Left lung (tissue), 10 donors: ENCODE measurements around the gene STYXL1. TPM values are rescaled to one million over a fixed set of nuclear protein-coding genes. Genes with fewer than 3 reads are reported as not detected.
"Not testable (repeated sequence)": the region's sequence is repeated elsewhere in the genome, so short reads cannot be mapped to it uniquely, and the experiment has no call there.

Experiments used
- ATAC-seq: fragments of 200-7000 bp; cut with Tn5 transposase; one replicate; pipeline ENCODE4 v1.9.1; 2020; ENCODE audit warnings: moderate library complexity
- DNase-seq, 4 donors: peaks; one replicate each; pipeline ENCODE4 v3.0.0-alpha.2; 2013 to 2020
- H3K27ac ChIP-seq, 2 donors: fragments of 200-600 bp; sonication (generic) in 1 of 2; one replicate each; pipeline versions ENCODE4 v1.5.0 to v1.8.0; 2020 to 2021
- H3K27me3 ChIP-seq, 2 donors: fragments of 200-600 bp; sonication (generic) in 1 of 2; one replicate each; pipeline versions ENCODE4 v1.5.0 to v1.8.0; 2020 to 2021
- H3K36me3 ChIP-seq, 2 donors: fragments of 200-600 bp; sonication (generic) in 1 of 2; one replicate each; pipeline versions ENCODE4 v1.5.0 to v1.8.0; 2020 to 2021
- H3K4me1 ChIP-seq, 2 donors: fragments of 200-600 bp; one replicate each; pipeline ENCODE4 v1.8.0; 2021
- H3K4me3 ChIP-seq, 2 donors: fragments of 200-600 bp; sonication (generic) in 1 of 2; one replicate each; pipeline versions ENCODE4 v1.5.0 to v1.8.0; 2020 to 2021; ENCODE audit warnings: mild to moderate bottlenecking in 1 of 2
- H3K9me3 ChIP-seq, 2 donors: fragments of 200-600 bp; sonication (generic) in 1 of 2; one replicate each; pipeline versions ENCODE4 v1.5.0 to v1.8.0; 2020 to 2021
- intact Hi-C, 2 donors: fragments of 100-400 bp; cut with DNase I; formaldehyde crosslinking; loops; one replicate each; pipeline versions ENCODE4 v1.11.2 to v1.14.2; 2022
- polyA plus RNA-seq, 6 donors: library from polyadenylated mRNA; unstranded; fragments of 120-200 nt; gene quantifications; one replicate each; pipeline ENCODE4 v1.2.1, GENCODE V29; 2013; ENCODE audit not compliant: insufficient read length in 6 of 6
- total RNA-seq, 2 donors: library from RNA; stranded (reverse); fragmentation: NEBNext Ultra II Directional; extraction: Animal tissue kit (Norgen Biotek cat#: 25700); gene quantifications; one replicate each; pipeline ENCODE4 v1.2.1, GENCODE V29; 2021
- TF ChIP-seq, protein P1 (sequence below), 2 donors: fragments of 200-600 bp; sonication (generic) in 1 of 2; IDR thresholded peaks; one replicate each; pipeline versions ENCODE4 v1.5.0 to v1.8.0; 2021; ENCODE audit warnings: antibody characterized with exemption in 2 of 2
- donor health status: DM: no; HTN: yes; CAD: no.
- donor health status: DM: no; HTN: no; CAD: no.

The STYXL1 gene
- total and polyA plus RNA-seq, 8 donors: 32.4 to 49.5 (median 37.7) TPM

DNA sequence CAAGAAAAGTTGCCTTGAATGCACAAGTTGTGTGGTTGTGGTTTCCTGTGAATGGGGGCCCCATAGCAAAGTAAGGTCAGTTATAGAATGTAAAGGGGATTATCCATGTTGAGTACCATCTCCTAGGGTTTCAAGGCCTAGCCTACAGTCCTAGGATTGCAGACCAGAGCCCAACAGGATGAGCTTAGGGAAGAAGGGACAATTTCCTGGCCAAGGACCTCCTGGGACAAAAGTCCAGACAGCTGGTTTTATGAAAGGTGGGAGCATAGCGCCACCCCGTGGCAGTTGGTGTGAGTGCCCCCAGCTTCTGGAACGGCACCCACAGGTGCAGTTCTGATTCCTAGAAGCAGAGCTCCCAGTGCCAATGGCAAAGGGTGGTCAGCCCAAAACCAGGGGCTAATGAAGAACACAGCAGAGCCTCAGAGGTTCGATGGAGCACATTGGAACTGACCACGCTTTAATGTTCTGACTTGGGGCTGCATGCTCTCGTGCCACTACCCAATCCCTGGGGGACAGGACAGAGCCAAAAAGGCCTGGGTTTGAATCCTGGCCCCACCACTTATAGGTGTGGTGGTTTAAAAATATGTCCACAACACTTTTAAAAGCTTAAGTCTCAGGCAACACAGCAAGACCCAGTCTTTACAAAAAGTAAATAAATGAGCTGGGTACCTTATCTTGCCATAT is 27.6 kb downstream of the STYXL1 start:
- TF ChIP-seq, protein P1, sequence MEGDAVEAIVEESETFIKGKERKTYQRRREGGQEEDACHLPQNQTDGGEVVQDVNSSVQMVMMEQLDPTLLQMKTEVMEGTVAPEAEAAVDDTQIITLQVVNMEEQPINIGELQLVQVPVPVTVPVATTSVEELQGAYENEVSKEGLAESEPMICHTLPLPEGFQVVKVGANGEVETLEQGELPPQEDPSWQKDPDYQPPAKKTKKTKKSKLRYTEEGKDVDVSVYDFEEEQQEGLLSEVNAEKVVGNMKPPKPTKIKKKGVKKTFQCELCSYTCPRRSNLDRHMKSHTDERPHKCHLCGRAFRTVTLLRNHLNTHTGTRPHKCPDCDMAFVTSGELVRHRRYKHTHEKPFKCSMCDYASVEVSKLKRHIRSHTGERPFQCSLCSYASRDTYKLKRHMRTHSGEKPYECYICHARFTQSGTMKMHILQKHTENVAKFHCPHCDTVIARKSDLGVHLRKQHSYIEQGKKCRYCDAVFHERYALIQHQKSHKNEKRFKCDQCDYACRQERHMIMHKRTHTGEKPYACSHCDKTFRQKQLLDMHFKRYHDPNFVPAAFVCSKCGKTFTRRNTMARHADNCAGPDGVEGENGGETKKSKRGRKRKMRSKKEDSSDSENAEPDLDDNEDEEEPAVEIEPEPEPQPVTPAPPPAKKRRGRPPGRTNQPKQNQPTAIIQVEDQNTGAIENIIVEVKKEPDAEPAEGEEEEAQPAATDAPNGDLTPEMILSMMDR (IDR thresholded peaks at IDR 0.05): peak; percentile 81 to 95
- ATAC-seq: peak; percentile 90
- H3K27me3 ChIP-seq: no peaks in the 10 kb centered on the region

DNA sequence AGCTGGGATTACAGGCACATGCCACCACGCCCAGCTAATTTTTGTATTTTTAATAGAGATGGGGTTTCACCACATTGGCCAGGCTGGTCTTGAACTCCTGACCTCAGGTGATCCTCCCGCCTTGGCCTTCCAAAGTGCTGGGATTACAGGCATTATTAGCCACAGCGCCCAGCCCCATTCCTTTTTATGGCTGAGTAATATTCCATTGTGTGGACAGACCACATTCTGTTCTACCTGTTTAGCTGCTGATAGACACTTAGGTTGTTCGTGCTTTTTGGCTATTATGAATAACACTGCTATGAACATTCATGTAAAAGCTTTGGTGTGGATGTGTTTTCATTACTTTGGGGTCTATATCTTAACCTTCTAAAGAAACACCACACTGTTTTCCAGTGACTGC is 29.3 kb downstream of the STYXL1 start:
- H3K36me3 ChIP-seq: peaks cover 0 to 46% of the 10 kb centered on the region in 2 donors
- H3K9me3 ChIP-seq, intact Hi-C loops, H3K27me3 ChIP-seq, ATAC-seq, H3K27ac ChIP-seq, H3K4me3 ChIP-seq, DNase-seq: not testable (repeated sequence)
- H3K4me1 ChIP-seq: peaks cover 0 to 23% of the 10 kb centered on the region in 2 donors

More for the DNA sequence above, 27.6 kb downstream of the STYXL1 start:
- Histone ChIP-seq H3K27ac (no peak overlapping the region), H3K4me3 (no peak overlapping the region), H3K4me1 (peaks cover 0 to 23% of the 10 kb centered on the region in 2 donors), H3K36me3 (peaks cover 0 to 45% of the 10 kb centered on the region in 2 donors), H3K9me3 (no peaks in the 10 kb centered on the region)
- peak; percentile 39 to 92 (median 70) for DNase-seq
- intact Hi-C loops: loop anchor here in 1 of 2 donors (5.0 kb wide), 1 partner anchor 153 kb away; no protein-coding TSS in a partner anchor

DNA sequence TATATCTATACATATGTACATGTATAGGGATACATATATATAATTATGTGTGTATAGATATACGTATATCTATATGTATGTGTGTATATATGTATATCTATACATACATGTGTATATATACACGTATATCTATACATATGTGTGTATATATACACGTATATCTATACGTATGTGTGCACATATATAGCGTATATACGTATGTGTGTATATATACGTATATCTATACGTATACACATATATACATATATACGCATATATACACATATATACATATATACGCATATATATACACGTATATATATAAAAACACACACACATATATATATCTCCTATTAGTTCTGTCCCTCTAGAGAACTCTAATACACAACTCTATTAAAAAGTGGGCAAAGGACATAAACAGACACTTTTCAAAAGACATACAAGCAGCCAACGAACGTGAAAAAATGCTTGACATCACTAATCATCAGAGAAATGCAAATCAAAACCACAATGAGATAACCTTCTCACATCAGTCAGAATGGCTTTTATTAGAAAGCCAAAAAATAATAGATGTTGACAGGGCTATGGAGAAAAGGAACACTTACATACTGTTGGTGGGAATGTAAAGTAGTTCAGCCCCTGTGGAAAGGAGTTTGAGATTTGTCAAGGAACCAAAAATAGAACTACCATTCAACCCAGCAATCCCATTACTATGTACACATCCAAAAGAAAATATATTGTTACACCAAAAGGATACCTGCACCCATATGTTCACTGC is 31.4 kb downstream of the STYXL1 start:
- Histone ChIP-seq H3K4me1 (peaks cover 0 to 15% of the 10 kb centered on the region in 2 donors), H3K27ac (no peak overlapping the region), H3K27me3 (no peaks in the 10 kb centered on the region), H3K9me3 (no peaks in the 10 kb centered on the region), H3K36me3 (peaks cover 0 to 53% of the 10 kb centered on the region in 2 donors), H3K4me3 (no peak overlapping the region)
- DNase-seq (no peak), ATAC-seq (no peak)
- TF ChIP-seq, protein P1 (IDR thresholded peaks at IDR 0.05): no peak
- intact Hi-C loops: no loop called here

DNA sequence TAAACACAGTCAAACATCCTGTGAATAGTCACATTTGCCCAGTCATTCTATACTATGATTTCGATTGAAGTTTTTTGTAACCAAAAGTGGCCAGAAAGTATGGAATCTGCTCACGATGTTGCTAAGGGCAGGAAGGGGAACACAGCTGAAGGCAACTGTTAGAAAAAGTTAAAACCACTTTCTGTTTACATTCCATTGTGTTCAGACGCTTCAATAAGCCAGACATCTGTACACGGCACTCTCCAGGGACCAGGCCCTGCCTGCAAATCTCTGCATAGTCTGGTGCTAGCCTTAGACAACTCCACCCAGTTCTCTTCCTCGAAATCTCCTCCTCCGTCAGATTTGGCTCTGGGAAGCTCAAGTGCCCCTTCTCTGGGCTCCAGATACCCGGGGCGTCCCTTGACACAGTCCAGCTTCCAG is 36.3 kb downstream of the STYXL1 start:
- H3K4me3 ChIP-seq: no peak overlapping the region
- H3K36me3 ChIP-seq: peaks cover 0 to 34% of the 10 kb centered on the region in 2 donors
- H3K4me1 ChIP-seq: peaks cover 11 to 39% of the 10 kb centered on the region in 2 donors
- TF ChIP-seq, protein P1 (IDR thresholded peaks at IDR 0.05): no peak
- H3K27ac ChIP-seq: peak overlapping the region in 1 of 2 donors; percentile 1
- intact Hi-C loops: no loop called here
- no peaks in the 10 kb centered on the region for H3K9me3 ChIP-seq
- DNase-seq (peak in 1 of 4 donors; percentile 58), ATAC-seq (peak; percentile 44)
- H3K27me3 ChIP-seq: no peaks in the 10 kb centered on the region

DNA sequence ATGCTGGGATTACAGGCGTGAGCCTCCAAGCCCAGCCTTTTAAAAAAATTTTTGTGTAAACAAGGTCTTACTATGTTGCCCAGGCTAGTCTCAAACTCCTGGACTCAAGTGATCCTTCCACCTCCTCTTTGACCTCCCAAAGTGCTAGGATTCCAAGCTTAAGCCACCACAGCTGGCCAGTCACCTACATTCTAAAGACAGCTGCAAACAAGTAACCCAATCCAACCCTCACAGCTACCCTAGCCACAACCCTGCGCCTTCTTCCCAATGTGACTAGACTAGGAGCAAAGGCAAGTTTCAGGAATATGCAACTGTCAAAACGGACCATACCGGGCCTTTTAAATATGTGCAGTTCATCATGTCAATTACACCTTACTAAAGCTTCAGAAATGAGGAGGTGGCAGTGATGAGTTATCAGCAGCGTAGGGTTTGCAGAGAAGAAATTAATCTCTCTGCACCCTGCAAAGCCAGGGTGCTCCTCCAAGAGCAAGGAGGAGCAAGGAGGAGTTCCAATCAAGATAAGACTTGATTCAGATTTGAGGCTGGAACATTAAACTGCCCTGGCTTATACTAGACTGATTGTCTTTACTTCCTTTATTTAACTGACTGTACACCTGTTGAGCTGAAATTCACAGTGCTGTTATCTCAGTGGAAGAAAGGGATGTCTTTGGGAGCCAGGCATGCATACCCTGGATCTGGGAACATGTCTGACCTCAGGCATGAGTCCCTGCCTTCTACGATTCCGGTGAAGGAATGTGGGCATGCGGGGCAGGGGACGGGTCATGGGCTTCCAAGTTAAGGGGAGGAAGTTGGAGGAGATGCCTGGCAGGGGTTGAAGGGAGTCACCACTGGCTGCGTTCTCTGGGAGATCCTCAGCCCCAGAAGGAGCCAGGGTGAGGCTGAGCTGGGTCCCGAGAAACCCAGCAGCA is 37.9 kb downstream of the STYXL1 start:
- intact Hi-C loops: no loop called here
- DNase-seq (no peak), ATAC-seq (no peak)
- H3K27ac ChIP-seq: peak overlapping the region in 1 of 2 donors; percentile 59
- TF ChIP-seq, protein P1 (IDR thresholded peaks at IDR 0.05): no peak
- H3K4me3 ChIP-seq: no peak overlapping the region
- H3K27me3 ChIP-seq: no peaks in the 10 kb centered on the region
- peaks cover 11 to 39% of the 10 kb centered on the region in 2 donors for H3K4me1 ChIP-seq
- H3K36me3 ChIP-seq: peaks cover 0 to 28% of the 10 kb centered on the region in 2 donors
- H3K9me3 ChIP-seq: no peaks in the 10 kb centered on the region
